ENCODE measurements around the gene ZFPL1. TPM values are rescaled to one million over a fixed set of nuclear protein-coding genes. Genes with fewer than 3 reads are reported as not detected.

Gene ZFPL1
- total and polyA plus RNA-seq, 9 of the 15 experiments (the other 6 are each of a cell fraction or from before 2014, with no cell fraction given): 3.7 to 37.5 (median 22.7) TPM

DNA sequence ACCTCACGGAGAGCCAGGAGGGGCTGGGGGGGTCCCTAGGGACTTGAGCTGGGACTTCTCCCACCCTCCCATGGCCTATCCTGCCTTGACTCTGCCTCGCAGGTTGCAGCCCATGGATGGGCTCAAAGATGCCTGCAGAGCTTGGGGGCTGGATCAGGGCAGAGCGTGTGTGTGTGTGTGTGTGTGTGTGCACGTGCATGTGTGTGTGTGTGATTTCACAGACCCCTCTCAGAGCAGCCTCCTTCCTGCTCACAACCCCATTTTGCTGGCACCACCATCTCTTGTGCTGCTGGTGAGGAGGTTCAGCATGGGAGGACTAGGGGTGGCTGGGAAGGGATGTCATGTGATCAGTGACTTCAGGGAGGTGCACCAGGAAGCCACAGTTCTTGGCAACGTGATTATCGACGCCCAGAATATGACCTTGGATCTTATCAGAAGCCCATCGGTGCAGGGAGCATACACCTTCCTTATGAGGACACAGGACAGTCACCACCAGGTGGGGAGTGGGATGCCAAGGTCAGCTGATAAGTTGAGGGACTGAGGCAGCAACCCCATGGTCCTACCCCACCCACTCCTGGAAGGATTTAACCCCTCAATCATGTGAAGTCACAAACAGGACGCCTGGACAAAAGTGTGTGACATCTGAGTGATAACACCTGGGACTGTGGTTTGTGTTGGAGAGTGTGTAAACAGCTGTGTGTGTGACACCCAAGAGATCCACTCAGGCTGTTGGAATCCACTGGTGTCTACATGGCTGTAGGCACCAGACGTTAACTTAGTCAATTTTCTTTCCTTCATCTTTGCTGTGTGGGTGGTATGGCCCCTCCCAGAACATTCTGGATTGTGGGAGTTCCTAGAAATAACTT is 23.8 kb upstream of the ZFPL1 start (continued):
- TF ChIP-seq, protein P1, sequence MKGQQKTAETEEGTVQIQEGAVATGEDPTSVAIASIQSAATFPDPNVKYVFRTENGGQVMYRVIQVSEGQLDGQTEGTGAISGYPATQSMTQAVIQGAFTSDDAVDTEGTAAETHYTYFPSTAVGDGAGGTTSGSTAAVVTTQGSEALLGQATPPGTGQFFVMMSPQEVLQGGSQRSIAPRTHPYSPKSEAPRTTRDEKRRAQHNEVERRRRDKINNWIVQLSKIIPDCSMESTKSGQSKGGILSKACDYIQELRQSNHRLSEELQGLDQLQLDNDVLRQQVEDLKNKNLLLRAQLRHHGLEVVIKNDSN (CRISPR knock-in tag; IDR thresholded peaks at IDR 0.05): peak; percentile 59; the same call in 1 of the 2 replicates
- peak; percentile 71; the same call in 1 of the 2 replicates for TF ChIP-seq RAD51 (IDR thresholded peaks at IDR 0.05; ENCODE audit: borderline replicate concordance, low read depth)
- no peak for TF ChIP-seq ZNF586 (CRISPR knock-in tag; conservative IDR thresholded peaks at IDR 0.05)
- peak; percentile 87 for TF ChIP-seq TOE1 (IDR thresholded peaks at IDR 0.05; ENCODE audit: borderline replicate concordance)
- no peak for TF ChIP-seq TOE1 (CRISPR knock-in tag; IDR thresholded peaks at IDR 0.05; ENCODE audit: borderline replicate concordance, low read depth)
- 0 out of 2 replicates have a peak, but pooled peaks have one; percentile 39 for TF ChIP-seq MEF2D (tag; conservative IDR thresholded peaks at IDR 0.05; ENCODE audit: low read depth)
- TF ChIP-seq, protein P2, sequence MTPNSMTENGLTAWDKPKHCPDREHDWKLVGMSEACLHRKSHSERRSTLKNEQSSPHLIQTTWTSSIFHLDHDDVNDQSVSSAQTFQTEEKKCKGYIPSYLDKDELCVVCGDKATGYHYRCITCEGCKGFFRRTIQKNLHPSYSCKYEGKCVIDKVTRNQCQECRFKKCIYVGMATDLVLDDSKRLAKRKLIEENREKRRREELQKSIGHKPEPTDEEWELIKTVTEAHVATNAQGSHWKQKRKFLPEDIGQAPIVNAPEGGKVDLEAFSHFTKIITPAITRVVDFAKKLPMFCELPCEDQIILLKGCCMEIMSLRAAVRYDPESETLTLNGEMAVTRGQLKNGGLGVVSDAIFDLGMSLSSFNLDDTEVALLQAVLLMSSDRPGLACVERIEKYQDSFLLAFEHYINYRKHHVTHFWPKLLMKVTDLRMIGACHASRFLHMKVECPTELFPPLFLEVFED (CRISPR knock-in tag; conservative IDR thresholded peaks at IDR 0.05): no peak
- TF ChIP-seq JUND (IDR thresholded peaks at IDR 0.05; ENCODE audit: borderline replicate concordance, low read depth, low read length): no peak
- TF ChIP-seq JUND (tag; IDR thresholded peaks at IDR 0.05; ENCODE audit: borderline replicate concordance, low read depth, low read length): 0 out of 3 replicates have a peak, but pooled peaks have one; percentile 26
- no peak for TF ChIP-seq NR2C1 (IDR thresholded peaks at IDR 0.05)
- peak; percentile 34; the same call in 1 of the 2 replicates for TF ChIP-seq NR2C1 (tag; IDR thresholded peaks at IDR 0.05)
- TF ChIP-seq MYNN (IDR thresholded peaks at IDR 0.05): no peak
- TF ChIP-seq MYNN (CRISPR knock-in tag; IDR thresholded peaks at IDR 0.05): no peak
- no peak for TF ChIP-seq HEY1 (CRISPR knock-in tag; IDR thresholded peaks at IDR 0.05; ENCODE audit: borderline replicate concordance)
- peak in 1 of 2 experiments; percentile 34; a peak in 1 of 4 replicates for TF ChIP-seq FOXA3 (CRISPR knock-in tag; conservative IDR thresholded peaks at IDR 0.05 in 1 of 2, IDR thresholded peaks at IDR 0.05 in 1 of 2)
- TF ChIP-seq ATF1 (CRISPR knock-in tag; IDR thresholded peaks at IDR 0.05): no peak
- TF ChIP-seq ATF1 (tag; IDR thresholded peaks at IDR 0.05): 0 out of 2 replicates have a peak, but pooled peaks have one; percentile 19
- TF ChIP-seq ZEB2 (IDR thresholded peaks at IDR 0.05): 0 out of 2 replicates have a peak, but pooled peaks have one; percentile 22
- no peak for TF ChIP-seq POLR2B (IDR thresholded peaks at IDR 0.05; ENCODE audit: low read depth, partially characterized antibody)
- peak; percentile 71; the same call in 1 of the 2 replicates for TF ChIP-seq E2F3 (CRISPR knock-in tag; IDR thresholded peaks at IDR 0.05)
- TF ChIP-seq, protein P3, sequence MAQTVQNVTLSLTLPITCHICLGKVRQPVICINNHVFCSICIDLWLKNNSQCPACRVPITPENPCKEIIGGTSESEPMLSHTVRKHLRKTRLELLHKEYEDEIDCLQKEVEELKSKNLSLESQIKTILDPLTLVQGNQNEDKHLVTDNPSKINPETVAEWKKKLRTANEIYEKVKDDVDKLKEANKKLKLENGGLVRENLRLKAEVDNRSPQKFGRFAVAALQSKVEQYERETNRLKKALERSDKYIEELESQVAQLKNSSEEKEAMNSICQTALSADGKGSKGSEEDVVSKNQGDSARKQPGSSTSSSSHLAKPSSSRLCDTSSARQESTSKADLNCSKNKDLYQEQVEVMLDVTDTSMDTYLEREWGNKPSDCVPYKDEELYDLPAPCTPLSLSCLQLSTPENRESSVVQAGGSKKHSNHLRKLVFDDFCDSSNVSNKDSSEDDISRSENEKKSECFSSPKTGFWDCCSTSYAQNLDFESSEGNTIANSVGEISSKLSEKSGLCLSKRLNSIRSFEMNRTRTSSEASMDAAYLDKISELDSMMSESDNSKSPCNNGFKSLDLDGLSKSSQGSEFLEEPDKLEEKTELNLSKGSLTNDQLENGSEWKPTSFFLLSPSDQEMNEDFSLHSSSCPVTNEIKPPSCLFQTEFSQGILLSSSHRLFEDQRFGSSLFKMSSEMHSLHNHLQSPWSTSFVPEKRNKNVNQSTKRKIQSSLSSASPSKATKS (CRISPR knock-in tag; IDR thresholded peaks at IDR 0.05): no peak
- no peak for TF ChIP-seq POLR3G (IDR thresholded peaks at IDR 0.05; ENCODE audit: extremely low read depth, insufficient read length, insufficient replicate concordance)
- TF ChIP-seq TCF3 (CRISPR knock-in tag; IDR thresholded peaks at IDR 0.05): 0 out of 2 replicates have a peak, but pooled peaks have one; percentile 10
- TF ChIP-seq ZNF644 (tag; IDR thresholded peaks at IDR 0.05; ENCODE audit: low read depth): 0 out of 2 replicates have a peak, but pooled peaks have one; percentile 35
- 0 out of 2 replicates have a peak, but pooled peaks have one; percentile 42 for TF ChIP-seq HDAC8 (tag; IDR thresholded peaks at IDR 0.05)

Measured in K562 (cell line).